Measurements from ENCODE around the gene GPRC5A.
A peak's percentile ranks its signal among the peaks of the same experiment; 100 is the strongest.

DNA sequence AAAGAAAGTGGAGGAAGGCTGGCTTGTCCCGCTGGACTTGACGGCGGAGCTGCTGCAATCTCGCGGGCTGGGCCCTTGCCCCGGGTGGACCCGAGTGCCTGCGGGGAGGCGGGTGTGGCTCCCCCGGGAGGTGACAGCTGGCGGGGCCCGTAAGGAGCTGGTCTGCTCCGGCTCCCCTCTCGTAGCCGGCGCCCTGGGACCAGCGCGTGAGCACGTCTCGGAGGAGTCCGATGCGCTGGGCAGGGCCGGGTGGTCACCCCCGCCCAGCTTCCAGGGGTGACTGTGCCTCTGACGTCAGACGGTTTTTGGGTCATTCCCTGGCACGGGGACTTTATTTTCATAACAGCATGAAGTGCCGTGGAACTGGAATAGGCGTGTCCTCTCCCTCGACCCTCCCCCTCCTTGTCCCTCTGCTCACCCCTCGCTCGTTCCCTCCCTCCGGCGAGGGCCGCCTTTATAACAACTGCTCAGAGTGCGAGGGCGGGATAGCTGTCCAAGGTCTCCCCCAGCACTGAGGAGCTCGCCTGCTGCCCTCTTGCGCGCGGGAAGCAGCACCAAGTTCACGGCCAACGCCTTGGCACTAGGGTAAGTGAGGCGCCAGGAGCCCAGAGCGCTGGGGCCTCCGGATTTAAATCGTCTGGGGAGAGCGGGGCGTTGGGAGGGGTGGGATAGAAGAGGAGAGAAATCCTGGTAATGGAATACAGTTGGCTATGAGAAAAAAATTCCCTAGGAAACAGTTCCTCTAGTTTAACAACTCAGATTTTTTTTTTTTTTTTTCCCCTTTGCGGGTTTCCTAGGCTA lies at the start of gene GPRC5A:
- TF ChIP-seq CTCF (IDR thresholded peaks at IDR 0.05) (no peak), POLR2A (IDR thresholded peaks at IDR 0.05) (peak in 1 of 2 donors; percentile 78), EP300 (IDR thresholded peaks at IDR 0.05) (no peak)

Data from sigmoid colon (tissue), 4 donors.